GM18858 (cell line): ENCODE measurements around the gene CANT1.

ENCODE experiments used
- ATAC-seq: cut with Tn5 transposase; IDR thresholded peaks from one replicate; pipeline ENCODE4 v1.9.1; 2021; ENCODE audit not compliant: unreplicated experiment

The CANT1 gene

GRCh38 chr17:78996781-78997201 lies 12.8 kb downstream of the CANT1 start:
- no peak for ATAC-seq

DNA sequence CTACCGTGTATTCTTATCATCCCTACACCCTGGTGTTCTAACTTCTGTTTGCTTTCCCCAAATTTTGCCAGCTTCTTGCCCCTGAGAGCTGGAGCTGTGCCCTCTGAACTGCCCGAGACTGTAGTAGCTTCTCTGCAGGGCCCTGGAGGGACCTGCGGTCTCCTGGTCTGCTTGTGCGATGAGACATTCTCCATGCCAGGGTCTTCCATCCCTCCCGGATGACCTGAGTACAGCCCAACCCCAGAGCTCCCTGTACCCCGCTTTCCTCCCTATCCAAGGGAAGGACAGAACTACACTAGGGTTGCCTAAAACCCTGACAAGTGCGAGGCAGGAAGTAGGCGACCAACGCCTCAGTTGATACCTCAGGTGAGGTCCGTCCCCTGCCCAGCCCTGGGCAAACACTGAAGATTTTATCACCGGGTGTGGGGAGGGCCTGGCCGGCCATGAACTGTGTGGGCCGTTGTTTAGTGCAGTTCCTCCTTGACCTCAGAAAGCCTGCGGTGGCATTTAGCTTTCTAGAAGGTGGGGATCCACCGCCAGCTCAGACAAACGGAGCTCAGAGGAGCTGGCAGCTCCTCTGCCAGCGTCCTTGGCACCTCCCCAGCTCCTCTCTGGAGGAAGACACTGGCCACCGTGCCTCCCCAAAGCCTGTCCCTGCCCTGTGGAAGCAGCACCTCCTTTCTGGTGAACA lies 13.7 kb downstream of the CANT1 start:
- no peak for ATAC-seq

DNA sequence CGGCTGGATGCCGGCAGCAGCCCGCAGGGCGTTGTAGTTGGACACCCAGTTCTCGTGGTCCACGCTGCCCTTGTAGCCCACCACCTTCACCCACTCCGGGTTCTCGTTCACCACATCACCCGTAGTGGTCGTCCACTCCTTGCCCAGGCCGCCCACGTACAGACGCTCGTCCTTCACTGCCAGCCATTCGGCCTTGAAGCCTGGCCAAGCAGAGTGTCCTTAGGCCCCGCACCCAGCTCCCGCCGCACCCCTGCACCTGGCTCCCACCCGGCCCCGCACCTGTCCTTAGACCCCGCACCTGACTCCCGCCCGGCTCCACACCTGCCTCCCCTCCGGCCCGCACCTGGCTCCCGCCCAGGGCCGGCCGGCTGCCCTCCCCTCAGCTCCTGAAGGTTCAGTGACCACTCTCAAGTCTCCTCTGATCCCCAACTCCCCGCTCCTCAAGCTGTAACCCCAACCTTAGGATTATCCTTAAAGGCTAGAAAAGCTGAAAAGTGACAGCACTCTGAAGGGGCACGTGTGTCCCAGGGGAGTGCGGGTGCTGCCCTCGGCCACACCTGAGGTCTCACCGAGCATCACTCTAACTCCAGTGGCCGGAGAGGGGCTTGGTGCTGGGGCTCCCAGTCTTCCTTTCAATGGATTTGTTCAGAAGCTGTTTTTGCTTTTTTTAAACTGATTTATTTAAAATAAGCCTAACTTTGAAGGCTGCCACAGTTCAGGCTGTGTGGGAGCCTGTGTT lies 14.4 kb downstream of the CANT1 start:
- ATAC-seq: no peak

DNA sequence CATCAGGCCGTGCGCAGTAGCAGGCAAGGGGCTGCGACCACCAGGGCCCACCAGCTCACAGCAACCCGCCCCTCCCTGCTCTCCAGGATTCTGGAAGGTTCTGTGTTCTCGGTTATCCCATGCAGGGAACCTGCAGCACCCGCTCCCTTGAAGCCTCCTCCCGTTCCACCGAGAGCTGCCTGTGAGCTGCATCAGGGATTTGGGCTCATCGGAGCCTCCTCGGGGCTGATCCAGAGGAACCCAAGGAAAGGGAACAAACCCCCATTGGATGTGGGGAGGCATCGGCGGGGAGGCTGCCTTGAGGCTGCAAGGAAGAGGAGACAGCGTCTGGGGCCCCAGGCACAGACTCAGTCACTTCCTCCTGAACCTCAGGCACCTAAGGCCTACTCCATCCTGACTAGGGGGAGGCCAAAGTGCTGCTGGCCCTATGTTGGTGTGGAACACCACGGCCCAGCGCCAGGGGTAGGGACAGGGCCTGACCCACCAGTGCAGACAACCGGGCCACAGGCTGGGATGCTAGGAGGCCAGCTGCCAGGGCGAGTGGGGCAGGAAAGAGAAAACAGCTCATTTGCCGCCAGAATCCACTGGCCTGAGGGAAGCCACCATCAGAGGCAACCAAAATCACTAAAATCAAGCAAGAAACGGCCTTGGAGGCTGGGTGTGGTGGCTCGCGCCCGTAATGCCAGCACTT lies 15.4 kb downstream of the CANT1 start:
- ATAC-seq: no peak

DNA sequence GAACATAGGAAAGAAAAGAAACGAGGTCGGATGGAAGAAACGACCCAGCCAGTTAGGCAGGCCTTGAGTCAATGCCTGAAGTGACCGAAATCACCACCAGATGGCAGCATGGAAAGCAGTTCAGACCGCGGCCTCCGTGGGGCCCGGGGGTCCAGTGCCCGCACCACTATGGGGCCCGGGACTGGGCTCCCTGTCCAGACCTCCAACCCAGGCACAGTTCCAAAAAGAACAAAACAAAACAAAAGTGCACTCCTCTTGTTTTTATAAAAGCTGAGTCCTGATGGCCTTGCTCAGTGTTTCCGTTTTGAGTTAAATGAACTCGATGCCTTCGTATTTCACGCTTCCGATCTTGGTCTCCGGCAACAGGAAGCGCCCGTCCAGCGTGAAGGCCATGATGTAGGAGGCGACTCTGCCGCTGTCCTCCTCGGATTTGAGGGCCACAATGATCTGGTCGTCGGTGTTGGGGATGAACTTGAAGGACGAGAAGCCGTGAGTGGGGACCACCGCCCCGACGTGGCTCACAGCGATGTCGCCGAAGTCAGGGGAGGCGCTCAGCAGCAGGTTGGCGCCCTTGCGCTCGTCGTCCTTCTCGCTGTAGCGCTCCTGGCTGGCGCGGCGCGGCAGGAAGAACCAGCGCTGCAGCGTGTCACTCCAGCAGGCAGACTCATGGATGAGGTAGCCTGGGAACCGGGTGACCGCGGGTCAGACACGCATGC lies 16.2 kb downstream of the CANT1 start:
- ATAC-seq: no peak

DNA sequence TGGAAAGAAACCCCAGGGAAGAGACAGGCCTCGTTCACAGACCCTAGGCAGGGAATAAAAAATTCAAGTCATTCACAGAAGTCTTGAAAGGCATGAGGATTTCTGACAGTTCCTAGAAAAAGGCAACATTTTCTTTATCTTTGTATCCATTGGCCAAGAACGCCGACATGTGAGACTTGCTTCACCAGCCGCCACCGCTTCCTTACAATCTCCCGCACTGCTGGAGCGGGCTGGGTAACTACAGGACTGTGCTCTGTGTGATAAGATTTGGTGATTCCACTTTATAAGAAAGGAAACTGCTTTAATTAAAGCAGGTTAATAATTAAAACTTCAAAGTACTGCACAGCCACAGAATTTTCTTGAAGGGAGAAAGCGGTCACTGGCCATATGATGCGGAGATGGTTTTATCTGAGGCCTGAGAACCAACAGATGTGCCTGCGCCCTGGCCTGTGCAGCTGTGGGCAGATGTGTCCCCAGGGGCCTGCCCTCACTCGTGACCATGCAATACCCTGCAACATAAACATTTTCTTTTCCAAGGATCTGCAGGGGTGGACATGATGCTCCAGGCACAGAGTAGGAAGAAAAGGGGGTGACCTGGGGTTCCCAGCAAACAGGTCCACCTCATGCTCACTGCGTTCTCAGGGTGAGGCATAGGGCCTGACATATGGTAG lies 16.9 kb downstream of the CANT1 start:
- ATAC-seq: no peak

- no peak for ATAC-seq
Measured at GRCh38 chr17:78991906-78992532, 17.5 kb downstream of the CANT1 start.

GRCh38 chr17:78991017-78991738 lies 18.4 kb downstream of the CANT1 start:
- ATAC-seq: no peak

- no peak for ATAC-seq
Measured at GRCh38 chr17:78990349-78991016, 19.1 kb downstream of the CANT1 start.

GRCh38 chr17:78988152-78988551 lies 21.4 kb downstream of the CANT1 start:
- no peak for ATAC-seq

DNA sequence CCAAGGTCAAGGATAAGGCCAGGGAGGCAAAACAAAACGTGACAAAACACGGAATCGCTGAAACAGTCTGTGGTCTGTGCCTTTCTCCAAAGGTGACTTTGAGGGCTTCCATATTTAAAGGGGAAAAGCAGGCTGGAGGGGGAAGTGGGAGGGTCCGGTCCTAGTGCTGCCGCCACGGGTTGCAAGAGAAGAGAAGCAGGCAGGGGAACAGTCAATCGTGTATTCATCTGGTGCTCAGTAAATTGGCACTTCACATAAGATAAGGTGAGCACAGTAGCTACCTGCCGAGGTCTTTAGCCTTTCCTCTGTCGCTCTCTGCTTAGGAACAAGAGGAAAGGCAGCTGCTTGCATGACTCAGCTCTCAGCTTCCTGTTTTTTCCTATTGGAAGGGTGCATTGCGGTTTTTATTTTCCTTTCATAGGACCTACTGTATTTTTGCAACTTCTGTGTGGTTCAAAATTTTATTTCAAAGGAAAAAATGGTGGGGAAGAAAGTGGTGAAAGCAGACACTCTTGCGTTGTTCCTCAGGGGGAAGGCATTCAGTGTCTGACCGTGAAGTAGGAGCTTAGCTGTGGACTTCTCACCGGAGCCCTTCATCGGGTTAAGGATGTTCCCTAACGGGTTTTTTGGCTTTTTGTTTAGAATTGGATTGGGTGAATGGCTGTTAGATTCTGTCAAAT lies 22.8 kb downstream of the CANT1 start:
- no peak for ATAC-seq

DNA sequence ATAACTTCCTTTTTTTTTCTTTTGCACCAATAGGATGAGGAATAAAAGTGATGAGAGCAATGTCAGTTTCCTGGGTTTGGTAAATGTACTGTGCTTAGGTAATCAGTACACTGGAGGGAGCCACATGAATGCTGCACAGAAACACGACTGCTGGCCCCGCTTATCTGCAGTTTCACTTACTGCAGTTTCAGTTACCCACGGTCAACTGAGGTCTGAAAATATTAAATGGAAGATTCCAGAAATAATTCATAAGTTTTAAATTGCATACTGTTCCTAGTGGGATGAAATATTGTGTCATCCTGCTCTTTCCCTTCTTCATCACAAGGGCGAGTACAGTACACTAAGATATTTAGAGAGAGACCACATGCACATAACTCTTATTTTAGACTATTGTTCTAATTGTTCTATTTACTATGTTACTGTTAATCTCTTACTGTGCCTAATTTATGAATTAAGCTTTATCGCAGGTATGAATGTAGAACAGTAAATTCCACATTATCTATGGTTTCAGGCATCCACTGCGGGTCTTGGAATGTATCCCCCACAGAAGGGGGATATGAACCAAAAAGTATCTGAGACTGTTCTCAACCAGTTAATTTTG lies 23.4 kb downstream of the CANT1 start:
- no peak for ATAC-seq

DNA sequence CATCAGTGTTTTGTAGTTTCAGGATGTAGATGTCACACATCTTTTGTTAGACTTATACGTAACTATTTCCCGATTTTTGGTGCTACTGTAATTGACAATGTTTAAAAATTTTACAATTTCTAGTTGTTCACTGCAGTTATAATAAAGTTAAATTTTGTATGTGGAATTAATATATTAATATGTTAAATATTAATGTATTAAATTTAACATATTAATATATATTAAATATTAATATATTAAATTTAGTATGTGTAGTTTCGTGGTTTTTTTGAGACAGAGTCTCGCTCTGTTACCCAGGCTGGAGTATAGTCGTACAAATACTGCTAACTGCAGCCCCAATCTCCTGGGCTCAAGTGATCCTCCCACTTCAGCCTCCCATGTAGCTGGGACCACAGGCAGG lies 24.2 kb downstream of the CANT1 start:
- no peak for ATAC-seq

GRCh38 chr17:78981010-78981888 lies 28.3 kb downstream of the CANT1 start:
- no peak for ATAC-seq

GRCh38 chr17:78980624-78980972 lies 29.0 kb downstream of the CANT1 start:
- no peak for ATAC-seq

DNA sequence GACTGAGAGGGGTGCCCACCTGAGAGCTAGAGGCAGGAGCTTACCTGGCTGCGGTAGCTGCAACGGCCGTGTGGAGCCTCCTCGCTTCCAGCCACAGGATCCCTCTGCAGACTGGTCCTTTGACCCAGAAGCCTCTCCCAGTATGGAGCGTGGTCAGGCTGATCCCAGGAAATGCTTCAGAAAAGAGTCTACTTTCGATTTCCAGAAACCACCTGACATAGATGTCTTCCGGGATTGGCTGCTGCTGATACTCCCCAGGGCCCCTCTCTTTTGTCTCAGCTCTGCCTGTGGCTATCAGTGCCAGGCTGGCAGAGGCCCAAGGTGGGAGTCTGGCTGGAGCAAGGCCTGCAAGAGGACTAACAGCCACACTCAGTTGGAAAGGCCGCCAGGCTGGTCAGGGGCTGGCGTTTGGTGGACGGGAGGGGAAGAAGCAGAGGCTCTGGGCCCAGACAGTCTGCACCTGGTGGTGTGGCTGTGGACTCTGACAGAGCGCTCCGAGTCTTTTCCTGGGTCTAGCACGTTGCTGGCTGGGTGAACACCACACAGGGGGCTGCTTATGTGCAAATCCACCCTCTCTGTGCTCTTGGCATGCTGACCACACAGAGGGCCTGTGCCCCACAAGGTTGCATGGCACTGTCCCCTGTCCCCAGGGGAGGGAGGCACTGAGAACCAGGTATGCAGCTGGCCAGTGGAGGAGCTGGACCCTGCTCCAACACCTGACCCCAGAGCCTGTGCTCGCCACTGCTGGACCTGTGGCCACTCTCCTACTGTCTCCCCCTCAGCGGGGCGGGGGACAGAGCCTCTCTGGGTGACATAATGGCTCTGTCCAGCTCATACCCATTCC lies 29.6 kb downstream of the CANT1 start, which contains the start of gene LGALS3BP:
TSS of gene LGALS3BP (minus strand) at position 144 of the 844 bp plus-strand sequence. CDS start 2,732 bp downstream, outside the sequence.
- ATAC-seq: no peak
